HL-60/S4 (cell line): ENCODE measurements around the gene TRAF7.

ENCODE experiments used
- in situ Hi-C: fragments of 300-500 bp; cut with MboI; formaldehyde crosslinking; loops from 2 replicates; pipeline ENCODE4 v1.14.3; 2022; ENCODE audit warnings: low sequenced_read_pairs

TRAF7 gene

DNA sequence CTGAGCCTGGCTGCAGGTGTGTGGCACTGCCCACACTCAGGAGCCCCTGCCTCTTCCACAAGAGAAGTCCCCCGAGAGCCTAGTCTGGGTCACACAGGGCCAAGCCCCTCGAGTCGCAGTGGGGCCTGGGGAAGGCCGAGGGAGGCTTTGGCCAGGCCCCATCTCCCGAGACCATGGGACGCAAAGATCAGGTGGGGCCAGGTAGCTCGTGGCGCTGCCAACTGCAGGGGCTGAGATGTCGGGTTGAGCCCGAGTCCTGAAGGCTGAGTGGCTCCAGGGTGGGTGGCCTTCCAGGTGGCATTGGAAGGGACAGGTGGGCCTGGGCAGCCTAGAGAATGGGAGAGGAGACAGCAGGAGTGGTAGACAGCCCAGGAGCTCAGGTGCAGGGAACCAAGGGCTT is 6.3 kb downstream of the TRAF7 start:
- in situ Hi-C loops: no loop called here

DNA sequence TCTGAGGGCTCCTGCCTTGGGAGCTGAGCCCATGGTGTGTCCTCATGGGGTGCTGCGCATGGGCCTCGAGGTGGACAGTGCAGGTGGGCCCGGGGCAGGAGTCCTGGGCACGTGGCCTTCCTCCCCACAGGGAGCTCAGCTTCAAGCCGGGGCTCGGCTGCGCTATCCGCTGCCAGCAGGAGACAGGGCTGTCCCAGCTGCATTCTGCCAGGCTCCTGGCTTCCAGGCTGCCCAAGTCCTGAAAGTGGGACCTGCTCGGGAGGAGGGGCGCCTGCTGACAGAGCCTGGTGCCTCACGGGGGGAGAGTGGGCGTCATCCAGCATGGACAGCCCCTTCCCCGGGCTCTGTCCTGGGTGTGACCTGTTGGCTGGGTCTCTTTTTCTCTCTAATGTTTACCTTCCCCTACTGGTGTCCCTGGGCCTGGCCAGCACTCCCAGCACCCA is 7.1 kb downstream of the TRAF7 start:
- in situ Hi-C loops: no loop called here

DNA sequence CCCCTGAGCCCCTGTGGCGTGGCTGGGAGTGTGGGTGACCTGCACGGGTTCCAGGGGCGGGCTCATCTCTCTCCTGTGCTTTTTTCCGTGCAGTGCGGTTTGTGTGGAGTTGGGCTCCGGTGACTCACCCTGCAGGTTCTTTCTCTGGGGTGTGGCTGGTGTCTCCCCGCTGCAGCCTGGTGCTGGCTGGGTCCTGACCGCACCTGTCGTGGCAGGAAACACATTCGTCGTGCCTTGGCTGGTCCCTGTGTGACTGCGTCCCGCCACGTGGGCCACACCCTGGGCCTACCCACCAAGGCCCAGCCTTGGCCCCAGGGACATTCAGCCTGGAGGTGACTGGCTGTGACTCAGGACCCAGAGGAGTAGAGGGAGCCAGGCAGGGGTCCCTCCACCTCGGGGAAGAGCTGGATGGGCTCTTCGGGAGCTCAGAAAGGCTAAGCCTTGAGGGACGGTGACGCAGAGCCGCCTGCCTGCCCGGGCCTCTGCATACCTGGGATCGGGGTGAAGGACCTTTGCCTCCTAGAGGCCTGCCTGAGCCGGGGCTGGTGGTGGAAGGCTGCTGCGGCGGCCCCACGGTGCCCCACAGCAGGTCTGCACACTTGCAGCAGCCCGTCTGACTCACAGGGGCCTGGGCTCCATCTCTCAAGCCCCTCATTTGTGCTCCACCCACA is 7.8 kb downstream of the TRAF7 start:
- in situ Hi-C loops: no loop called here

DNA sequence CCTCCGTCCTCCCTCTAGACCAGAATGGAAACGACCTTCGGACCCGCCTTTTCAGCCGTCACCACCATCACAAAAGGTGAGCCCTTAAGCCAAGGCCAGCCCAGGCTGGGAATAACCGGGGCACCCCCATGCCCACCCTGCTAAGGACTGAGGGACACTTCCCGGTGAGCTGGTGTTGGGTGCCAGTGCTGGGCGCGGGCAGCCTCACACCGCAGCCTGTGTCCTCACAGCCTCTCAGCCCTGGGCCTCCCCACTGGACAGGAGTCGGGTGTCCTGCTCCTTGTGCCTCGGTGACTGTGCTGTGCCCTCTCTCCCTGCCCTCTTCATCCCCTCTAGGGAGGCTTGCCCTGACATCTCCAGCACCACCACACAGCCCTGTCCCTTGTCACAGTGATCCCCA is 10.3 kb downstream of the TRAF7 start:
- in situ Hi-C loops: no loop called here

DNA sequence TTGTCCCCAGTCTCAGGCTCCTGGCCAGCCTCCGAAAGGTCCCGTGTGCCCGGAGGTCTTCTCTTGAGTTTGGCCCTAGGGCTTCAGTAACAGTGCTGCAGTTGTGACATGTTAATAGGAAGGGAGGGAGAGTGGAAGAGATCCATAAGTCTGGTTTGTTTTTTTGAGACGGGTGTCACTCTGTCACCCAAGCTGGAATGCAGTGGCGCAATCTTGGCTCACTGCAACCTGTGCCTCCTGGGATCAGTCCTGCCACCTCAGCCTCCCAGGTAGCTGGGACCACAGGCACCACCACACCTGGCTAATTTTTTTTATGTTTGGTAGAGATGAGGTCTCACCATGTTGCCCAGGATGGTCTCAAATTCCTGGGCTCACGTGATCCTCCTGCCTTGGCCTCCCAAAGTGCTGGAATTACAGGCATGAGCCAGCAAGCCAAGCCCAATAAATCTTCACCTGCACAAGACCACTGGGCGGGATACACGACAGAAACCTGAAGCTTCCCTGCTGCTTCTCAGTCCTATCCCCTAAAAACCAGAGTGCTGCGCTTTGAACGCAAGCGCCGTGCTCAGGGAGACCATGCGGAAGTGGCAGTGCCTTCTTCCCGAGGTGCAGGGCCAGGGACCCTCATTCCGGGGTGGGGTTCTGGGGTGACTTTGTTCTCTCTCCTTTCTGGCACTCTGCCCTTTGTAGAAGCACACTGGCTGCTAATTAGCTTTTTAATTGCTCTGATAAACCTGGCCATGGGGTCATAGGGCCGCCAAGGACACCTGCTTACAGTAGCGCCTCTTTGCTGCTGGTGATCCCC is 10.9 kb downstream of the TRAF7 start:
- in situ Hi-C loops: no loop called here

DNA sequence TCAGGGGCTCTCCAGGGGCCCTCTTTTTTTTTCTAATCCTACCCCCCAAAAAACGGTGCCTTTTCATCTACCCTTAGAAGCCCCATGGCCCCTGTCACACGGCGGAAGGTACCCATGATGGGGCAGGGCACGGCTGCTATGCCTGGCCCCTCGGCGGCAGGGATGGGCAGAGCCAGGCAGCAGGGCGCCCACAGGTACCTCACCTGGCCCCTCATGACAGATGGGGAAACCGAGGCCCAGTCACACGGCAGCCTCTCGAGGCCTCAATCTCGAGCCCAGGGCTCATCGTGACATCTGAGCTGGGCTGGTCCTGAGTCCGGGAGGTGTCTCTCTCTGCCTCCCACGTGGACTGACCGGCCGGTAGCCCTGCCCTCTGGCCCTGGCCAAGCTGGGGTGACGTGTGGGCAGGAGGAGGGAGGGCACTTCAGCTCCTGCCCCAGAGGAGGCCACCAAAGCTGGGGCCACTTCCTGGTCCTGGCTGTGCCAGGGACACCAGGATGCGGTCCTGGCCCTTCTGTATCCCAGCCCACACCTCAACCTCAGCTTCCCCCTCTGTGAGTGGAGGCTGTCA is 11.6 kb downstream of the TRAF7 start:
- in situ Hi-C loops: no loop called here

DNA sequence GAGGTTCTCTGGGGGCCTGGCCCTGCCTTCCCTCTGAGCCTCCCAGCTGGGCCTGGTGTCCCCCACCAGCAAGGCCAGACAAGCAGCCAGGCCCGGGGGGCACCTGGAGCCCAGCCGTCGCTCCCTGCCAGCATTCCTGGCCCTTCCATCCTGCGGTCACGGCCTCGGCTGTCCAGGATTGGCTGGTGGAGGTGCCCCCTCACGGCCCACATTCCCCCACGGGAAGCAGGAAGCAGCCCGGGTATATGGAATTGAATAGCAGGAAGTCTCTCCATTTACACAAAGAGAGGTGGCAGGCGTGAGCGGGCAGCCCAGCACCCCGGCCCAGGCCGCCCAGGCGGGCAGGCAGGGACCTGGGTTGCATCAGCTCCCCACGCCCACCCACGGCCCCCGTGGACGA is 14.5 kb downstream of the TRAF7 start:
- in situ Hi-C loops: no loop called here

DNA sequence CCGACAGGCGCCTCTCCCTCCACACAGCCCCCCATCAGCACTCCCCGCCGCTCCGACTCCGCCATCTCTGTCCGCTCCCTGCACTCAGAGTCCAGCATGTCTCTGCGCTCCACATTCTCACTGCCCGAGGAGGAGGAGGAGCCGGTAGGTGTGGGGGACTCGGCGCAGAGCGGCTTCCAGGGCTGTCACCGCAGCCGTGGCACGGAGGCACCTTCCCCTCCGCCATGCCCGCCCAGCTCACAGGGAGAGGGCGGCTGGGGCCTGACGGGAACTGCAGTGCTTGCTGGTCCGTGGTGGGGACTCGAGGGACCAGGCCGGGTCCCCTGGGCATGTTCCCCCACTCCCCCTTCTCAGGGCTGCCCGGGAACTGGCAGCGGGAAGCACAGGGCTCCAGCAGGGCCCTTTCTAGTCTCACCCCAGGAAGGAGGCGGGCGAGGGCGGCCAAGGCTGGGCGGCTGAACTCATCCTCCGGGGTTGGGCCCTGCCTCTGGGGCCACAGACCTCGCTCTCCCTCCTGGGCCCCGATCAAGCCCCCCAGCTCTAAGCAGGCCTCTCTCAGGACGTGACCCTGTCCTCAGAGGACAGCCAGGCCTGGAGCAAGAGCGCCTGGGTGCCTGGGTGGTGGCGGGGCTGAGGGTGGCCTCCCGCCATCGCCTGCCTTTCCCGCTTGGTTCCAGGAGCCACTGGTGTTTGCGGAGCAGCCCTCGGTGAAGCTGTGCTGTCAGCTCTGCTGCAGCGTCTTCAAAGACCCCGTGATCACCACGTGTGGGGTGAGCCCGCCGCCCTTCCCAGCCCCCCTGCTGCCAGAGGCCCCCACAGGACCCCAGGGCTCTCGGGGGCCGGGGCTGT is 15.2 kb downstream of the TRAF7 start:
- in situ Hi-C loops: no loop called here

DNA sequence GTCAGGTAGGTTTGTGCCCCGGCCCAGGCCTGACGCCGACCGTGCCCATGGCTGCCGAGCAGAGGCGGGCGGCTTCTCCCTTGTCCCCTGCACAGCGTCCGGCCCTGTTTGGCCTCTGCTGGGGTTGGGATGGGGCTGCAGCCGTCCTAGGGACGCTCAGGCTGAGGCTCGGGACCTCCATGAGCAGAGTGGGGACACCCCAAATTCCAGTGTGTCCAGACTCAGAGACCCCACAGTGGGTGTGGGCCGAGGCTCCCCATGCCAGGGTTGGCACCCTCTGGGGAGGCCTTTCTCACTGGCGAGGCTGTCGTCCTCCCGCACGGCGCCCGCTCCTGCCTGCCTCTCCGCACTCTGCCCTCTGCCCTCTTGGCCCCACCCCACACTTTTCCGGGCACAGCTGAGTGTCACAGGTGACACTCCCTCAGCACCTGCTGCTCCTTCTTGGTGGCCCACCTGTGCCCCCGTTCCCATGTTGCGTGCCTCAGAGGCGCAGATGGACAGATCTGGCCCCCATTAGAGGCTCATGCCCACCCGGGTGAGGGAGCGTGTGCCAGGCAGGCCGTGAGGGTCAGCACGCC is 16.1 kb downstream of the TRAF7 start:
- in situ Hi-C loops: no loop called here

DNA sequence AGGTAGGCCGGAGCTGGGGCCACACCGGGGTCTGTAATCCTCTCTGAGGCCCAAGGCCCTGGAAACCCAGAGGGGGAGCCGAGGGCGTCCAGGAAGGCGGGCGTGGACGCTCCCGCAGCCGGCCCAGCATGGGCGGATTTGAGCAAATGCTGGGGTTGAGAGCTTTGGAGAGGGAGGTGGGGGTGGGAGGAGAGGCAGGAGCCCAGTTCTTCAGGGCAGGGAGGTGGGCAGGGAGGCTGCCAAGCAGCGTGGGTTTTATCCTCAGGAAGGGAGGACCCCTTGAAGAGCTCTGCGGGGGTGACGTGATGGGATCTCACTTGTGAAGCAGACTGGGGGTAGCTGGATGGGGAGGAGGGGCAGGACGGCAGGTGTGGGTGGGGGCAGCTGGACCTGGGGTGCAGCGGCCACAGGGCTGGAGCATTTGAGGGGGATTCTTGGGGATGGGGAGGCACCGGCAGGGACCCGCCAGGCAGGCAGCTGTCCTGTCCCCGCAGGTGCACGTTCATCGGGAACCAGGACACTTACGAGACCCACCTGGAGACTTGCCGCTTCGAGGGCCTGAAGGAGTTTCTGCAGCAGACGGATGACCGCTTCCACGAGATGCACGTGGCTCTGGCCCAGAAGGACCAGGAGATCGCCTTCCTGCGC is 17.2 kb downstream of the TRAF7 start:
- in situ Hi-C loops: no loop called here

DNA sequence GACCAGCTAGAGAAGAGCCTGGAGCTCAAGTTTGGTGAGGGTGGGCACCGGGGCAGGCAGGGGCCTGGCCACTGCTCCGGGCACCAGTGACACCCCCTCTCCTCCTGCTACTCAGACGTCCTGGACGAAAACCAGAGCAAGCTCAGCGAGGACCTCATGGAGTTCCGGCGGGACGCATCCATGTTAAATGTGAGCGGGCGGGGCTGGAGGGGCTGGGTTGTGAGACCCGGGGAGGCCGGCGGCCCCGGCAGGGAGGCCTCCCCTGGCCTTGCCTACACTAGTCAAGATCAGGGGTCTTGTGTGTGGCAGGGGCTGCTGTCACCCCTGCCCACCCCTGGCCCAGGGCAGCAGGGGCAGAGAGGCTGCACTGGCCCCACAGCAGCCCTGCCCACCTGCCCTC is 17.8 kb downstream of the TRAF7 start:
- in situ Hi-C loops: no loop called here

DNA sequence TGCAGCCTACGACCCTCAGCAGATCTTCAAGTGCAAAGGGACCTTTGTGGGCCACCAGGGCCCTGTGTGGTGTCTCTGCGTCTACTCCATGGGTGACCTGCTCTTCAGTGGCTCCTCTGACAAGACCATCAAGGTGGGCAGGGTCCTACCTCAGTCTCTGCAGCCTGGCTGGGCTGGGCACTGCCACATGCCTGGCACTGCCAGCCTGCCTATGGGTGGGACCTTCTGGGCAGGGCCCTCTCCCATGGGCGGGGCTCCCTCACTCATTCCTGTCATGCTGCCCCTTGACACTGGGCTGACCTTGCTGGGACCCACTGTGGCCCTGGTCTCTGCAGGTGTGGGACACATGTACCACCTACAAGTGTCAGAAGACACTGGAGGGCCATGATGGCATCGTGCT is 18.3 kb downstream of the TRAF7 start:
- in situ Hi-C loops: no loop called here

DNA sequence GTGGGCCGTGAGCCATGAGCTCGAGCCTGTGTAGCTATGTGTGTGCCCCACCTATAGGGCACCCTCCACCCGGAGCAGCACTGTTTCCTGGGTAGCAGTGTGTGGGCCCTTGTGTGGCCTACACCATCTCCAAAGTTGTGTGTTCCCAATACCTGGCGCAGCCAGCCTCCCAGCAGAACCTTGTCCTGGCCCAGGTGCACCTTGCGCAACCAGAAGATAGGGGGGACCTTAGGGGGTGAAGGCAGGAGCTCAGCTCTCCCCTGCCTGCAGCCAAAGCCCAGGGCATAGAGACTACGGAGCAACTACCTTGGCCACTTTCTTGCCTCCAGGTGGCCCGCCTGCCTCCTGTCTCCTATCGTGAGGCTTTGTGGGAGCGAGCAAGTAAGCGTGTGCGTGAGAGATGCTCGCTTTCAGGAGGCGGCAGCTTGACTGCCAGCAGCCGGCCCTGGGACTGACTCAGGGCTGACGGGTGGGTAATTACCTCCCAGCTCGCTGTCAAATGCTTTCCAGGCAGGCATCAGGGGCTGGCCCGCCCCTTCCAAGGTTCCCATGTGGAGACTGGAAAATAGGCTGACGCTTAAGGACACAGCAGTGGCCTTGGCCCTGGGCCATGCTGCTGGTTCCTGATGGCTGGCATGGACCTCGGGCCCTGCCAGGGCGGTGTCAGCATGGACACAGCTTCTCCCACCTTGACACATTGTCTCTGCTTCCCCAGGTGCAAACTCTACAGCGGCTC is 19.0 kb downstream of the TRAF7 start:
- in situ Hi-C loops: no loop called here

DNA sequence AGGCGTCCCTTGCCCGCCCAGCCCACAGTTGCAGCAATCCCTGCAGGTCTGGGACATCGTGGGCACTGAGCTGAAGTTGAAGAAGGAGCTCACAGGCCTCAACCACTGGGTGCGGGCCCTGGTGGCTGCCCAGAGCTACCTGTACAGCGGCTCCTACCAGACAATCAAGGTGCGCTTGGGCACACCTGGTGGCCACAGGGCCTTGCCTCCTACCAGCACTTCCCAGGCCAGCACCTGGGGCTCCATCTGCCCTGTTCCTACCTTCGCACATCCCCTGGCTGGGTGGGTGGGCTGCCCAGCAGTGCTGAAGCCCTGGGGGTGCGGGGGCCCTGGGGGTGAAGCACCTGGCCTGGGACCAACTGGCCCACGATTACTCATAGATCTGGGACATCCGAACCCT is 19.9 kb downstream of the TRAF7 start:
- in situ Hi-C loops: no loop called here

DNA sequence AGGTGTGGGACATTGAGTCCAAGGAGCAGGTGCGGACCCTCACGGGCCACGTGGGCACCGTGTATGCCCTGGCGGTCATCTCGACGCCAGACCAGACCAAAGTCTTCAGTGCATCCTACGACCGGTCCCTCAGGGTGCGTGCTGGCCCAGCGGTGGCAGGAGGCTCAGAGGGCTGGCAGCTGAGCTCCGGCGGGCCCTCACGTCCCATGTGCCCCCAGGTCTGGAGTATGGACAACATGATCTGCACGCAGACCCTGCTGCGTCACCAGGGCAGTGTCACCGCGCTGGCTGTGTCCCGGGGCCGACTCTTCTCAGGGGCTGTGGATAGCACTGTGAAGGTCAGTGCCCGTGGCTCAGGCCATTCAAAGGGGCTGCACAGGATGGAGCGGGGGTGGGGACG is 20.5 kb downstream of the TRAF7 start:
- in situ Hi-C loops: no loop called here

DNA sequence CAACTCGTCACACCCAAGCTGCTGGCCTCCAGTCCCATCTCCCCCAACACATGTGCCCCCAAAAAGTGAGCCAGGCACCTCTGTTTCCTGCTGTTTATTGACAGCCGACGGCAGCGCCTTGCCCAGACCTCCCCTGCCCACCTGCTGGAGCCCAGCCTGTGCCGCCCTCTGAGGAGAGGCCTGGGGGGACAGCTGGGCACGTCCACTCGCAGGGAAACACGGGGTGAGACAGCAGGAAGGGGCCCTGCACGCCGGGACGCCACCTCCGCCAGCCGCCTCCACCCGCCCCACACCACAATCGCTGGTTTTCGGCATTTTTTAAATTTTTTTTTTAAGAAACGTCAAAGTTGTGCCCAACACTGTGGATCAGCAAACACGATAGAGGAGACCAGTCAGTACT is 21.5 kb downstream of the TRAF7 start:
- in situ Hi-C loops: no loop called here

DNA sequence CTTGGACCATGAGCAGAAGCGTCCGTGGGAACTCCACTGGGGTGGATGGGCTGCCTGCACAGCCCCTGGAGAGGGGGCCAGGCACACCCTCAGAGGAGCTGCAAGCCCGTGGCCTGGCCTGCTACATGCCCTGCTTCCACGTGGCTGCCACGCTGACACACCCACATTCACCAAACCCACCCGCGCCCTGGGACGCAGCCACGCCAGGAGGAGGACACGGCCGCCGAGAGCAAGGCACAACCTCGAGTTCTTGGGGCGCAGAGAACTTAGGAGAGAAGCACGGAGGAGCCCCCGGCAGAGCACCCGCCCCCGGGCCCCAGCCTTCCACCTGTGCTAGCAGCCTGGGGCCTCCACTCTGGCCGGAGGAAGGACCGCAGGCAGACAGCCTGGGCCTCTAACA is 22.0 kb downstream of the TRAF7 start:
- in situ Hi-C loops: no loop called here

DNA sequence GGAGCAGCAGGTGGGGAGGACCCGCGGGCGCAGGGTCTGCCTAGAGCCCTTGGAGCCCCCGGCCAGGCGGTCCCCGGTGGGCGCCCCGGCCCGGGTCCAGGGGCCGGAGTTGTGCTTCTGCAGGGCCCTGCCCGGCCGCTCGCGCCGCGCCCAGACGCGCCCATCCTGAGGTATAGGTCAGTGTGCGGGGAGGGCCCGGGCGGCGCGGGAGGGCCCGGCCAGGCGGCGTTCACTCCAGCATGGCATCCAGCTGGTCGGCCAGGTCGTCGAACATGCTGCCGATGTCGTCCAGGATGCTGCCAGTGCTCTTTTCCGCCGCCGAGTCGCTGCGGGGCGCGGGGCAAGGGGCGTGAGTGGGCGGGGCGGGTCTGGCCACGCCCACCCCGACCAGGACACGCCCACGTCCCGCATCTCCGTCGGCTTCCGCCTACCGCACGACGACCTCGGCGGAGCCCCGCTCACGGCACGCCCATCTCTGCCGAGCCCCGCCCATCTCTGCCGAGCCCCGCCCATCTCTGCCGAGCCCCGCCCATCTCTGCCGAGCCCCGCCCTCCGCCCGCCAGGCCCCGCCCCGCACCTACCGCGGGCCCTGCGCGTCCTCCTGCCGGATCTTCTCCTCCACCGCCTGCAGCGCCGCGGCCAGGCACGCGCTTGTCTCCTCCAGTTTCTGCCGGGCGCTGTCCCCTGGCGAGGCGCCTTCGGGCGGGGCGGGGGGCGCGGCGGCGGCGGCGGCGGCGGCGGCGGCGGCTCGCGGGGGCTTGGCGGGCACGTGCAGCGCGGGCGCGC is 22.9 kb downstream of the TRAF7 start:
- in situ Hi-C loops: no loop called here

DNA sequence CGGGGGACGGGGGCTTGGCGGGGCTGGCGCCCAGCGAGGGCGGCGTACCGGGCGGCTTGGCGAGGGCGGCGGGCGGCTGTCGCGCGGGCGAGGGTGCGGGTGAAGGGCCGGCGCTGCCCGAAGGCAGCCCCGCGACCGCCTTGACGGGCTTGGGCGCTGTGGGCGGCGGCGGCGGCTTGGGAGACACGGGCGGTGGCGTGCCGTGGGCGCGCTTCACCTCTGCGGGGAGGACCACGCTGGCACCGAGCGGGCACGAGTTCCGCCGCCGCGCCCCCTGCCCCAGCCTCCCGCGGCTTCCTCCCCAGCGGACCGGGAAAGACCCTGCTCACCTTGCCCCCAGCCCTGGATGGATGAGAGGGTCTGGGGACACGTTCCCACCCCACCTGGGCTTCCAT is 23.5 kb downstream of the TRAF7 start:
- in situ Hi-C loops: no loop called here
